H1 (cell line): ENCODE results near the gene GOSR1. TPM values are rescaled to one million over a fixed set of nuclear protein-coding genes. Genes with fewer than 3 reads are reported as not detected.
"Not testable (repeated sequence)": the region's sequence is repeated elsewhere in the genome, so short reads cannot be mapped to it uniquely, and the experiment has no call there.

Experiments used
- CTCF ChIA-PET: fragments of 300-600 bp; sonication (Branson Sonifier 250); formaldehyde crosslinking; loops from one replicate; lab custom pipeline; 2021; ENCODE audit not compliant: partially characterized antibody; lab: Charles Lee
- POLR2A ChIA-PET: fragments of 300-600 bp; sonication (Branson Sonifier 250); formaldehyde crosslinking; loops from one replicate; lab custom pipeline; 2021; ENCODE audit warnings: inconsistent platforms; ENCODE audit not compliant: partially characterized antibody; lab: Charles Lee
- DNase-seq, 2 experiments: peaks; one replicate each; pipeline versions ENCODE4 v3.0.0 to v3.0.0-alpha.2; 2010 to 2022; ENCODE audit warnings: low spot score in 2 of 2, low read depth in 1 of 2, mixed read lengths in 1 of 2
- FAIRE-seq: peaks from 2 replicates; lab custom pipeline; 2011; peaks lifted over from hg19 to GRCh38; lab: Jason Lieb, UNC
- H2AFZ ChIP-seq: 2 replicates; pipeline ENCODE4 v1.8.1; 2012; ENCODE audit warnings: low read length, inconsistent platforms
- H2AK5ac ChIP-seq: 2 replicates; pipeline ENCODE4 v1.6.1; 2013; ENCODE audit warnings: low read depth, low read length
- H2BK120ac ChIP-seq: replicated peaks from 2 replicates; pipeline ENCODE3; 2013; ENCODE audit warnings: low read depth, low read length, inconsistent platforms
- H2BK12ac ChIP-seq: 2 replicates; pipeline ENCODE4 v1.6.1; 2013; ENCODE audit warnings: low read depth, low read length
- H2BK15ac ChIP-seq: 2 replicates; pipeline ENCODE4 v1.6.1; 2013; ENCODE audit warnings: low read length
- H2BK20ac ChIP-seq: 2 replicates; pipeline ENCODE4 v1.6.1; 2013; ENCODE audit warnings: low read length
- H2BK5ac ChIP-seq: 2 replicates; pipeline ENCODE4 v1.6.1; 2013; ENCODE audit warnings: low read depth, low read length
- H3K14ac ChIP-seq: 2 replicates; pipeline ENCODE4 v1.6.1; 2013; ENCODE audit warnings: inconsistent platforms; ENCODE audit not compliant: insufficient read length
- H3K18ac ChIP-seq: 2 replicates; pipeline ENCODE4 v1.6.1; 2013; ENCODE audit warnings: low read length; ENCODE audit errors: extremely low read depth
- H3K23ac ChIP-seq: 2 replicates; pipeline ENCODE4 v1.6.1; 2013; ENCODE audit warnings: inconsistent platforms; ENCODE audit not compliant: insufficient read length
- H3K23me2 ChIP-seq: 2 replicates; pipeline ENCODE4 v1.6.1; 2013; ENCODE audit warnings: low read depth, low read length
- H3K27ac ChIP-seq: 2 replicates; pipeline ENCODE4 v1.6.1; 2011; ENCODE audit warnings: low read depth, low read length, inconsistent platforms
- H3K27me3 ChIP-seq, 4 experiments: replicated peaks in 1 of 4; 1 replicate in 1 of 4; 2 replicates in 3 of 4; pipeline versions ENCODE4 v1.6.1 to v1.8.1; 2011 to 2013; ENCODE audit warnings: low read length in 3 of 4, mild to moderate bottlenecking in 3 of 4, inconsistent platforms in 2 of 4, mixed read lengths in 2 of 4, moderate library complexity in 1 of 4; ENCODE audit not compliant: control insufficient read depth in 3 of 4, insufficient read depth in 3 of 4; ENCODE audit errors: extremely low read depth in 1 of 4
- H3K36me3 ChIP-seq, 4 experiments: 2 replicates each; pipeline versions ENCODE4 v1.6.1 to v1.8.1; 2011 to 2013; ENCODE audit warnings: mild to moderate bottlenecking in 4 of 4, low read length in 3 of 4, moderate library complexity in 2 of 4, control low read depth in 1 of 4, inconsistent platforms in 1 of 4; ENCODE audit not compliant: insufficient read depth in 4 of 4, control insufficient read depth in 2 of 4
- H3K4ac ChIP-seq: replicated peaks from 2 replicates; pipeline ENCODE3; 2013; ENCODE audit warnings: low read length, low read depth, mixed read lengths, inconsistent platforms; ENCODE audit not compliant: insufficient read length
- H3K4me1 ChIP-seq, 4 experiments: replicated peaks in 1 of 4; 1 replicate in 1 of 4; 2 replicates in 3 of 4; pipeline versions ENCODE4 v1.6.1 to v1.8.1; 2011 to 2013; ENCODE audit warnings: low read length in 3 of 4, inconsistent platforms in 2 of 4, mixed read lengths in 1 of 4; ENCODE audit not compliant: insufficient read depth in 4 of 4, control insufficient read depth in 3 of 4
- H3K4me2 ChIP-seq, 2 experiments: 2 replicates each; pipeline versions ENCODE4 v1.6.1 to v1.8.1; 2011 to 2013; ENCODE audit warnings: low read depth in 2 of 2, low read length in 2 of 2, control low read depth in 1 of 2, inconsistent platforms in 1 of 2, mild to moderate bottlenecking in 1 of 2; ENCODE audit not compliant: insufficient read depth in 1 of 2
- H3K4me3 ChIP-seq, 4 experiments: fragments of 200-600, 300-600 bp in 1 of 4; sonication (generic), shearing (Covaris generic), sonication (Bioruptor Twin) in 1 of 4; 2 replicates each; pipeline versions ENCODE4 v1.5.1 to v1.8.1; 2011 to 2016; ENCODE audit warnings: low read length in 4 of 4, low read depth in 3 of 4, control low read depth in 2 of 4, inconsistent platforms in 2 of 4, mild to moderate bottlenecking in 2 of 4, mixed read lengths in 1 of 4, moderate library complexity in 1 of 4; ENCODE audit not compliant: insufficient read depth in 2 of 4; ENCODE audit errors: extremely low read depth in 1 of 4
- H3K56ac ChIP-seq: replicated peaks from 2 replicates; pipeline ENCODE3; 2013; ENCODE audit warnings: low read depth, mild to moderate bottlenecking, mixed read lengths, low read length, inconsistent platforms; ENCODE audit not compliant: insufficient read length
- H3K79me1 ChIP-seq: 2 replicates; pipeline ENCODE4 v1.6.1; 2013; ENCODE audit warnings: low read depth, low read length, control low read depth
- H3K79me2 ChIP-seq, 2 experiments: 2 replicates each; pipeline versions ENCODE4 v1.6.1 to v1.8.1; 2012 to 2013; ENCODE audit warnings: low read length in 2 of 2, mild to moderate bottlenecking in 2 of 2, inconsistent platforms in 1 of 2; ENCODE audit not compliant: insufficient read depth in 2 of 2, control insufficient read depth in 1 of 2
- H3K9ac ChIP-seq, 4 experiments: replicated peaks in 1 of 4; 1 replicate in 1 of 4; 2 replicates in 3 of 4; pipeline versions ENCODE4 v1.6.1 to v1.8.1; 2011 to 2013; ENCODE audit warnings: low read depth in 3 of 4, low read length in 3 of 4, control low read depth in 2 of 4, mild to moderate bottlenecking in 2 of 4, moderate library complexity in 2 of 4, inconsistent platforms in 1 of 4; ENCODE audit errors: extremely low read depth in 1 of 4
- H3K9me3 ChIP-seq, 2 experiments: 2 replicates each; pipeline versions ENCODE4 v1.6.1 to v1.8.1; 2012 to 2013; ENCODE audit warnings: mild to moderate bottlenecking in 2 of 2, moderate library complexity in 2 of 2, control low read depth in 1 of 2, inconsistent platforms in 1 of 2, low read depth in 1 of 2, low read length in 1 of 2, mixed read lengths in 1 of 2; ENCODE audit not compliant: insufficient read depth in 2 of 2
- H4K20me1 ChIP-seq, 2 experiments: replicated peaks in 1 of 2; 2 replicates each; pipeline versions ENCODE3 to v1.8.1; 2011 to 2013; ENCODE audit warnings: inconsistent platforms in 2 of 2, low read length in 2 of 2, mild to moderate bottlenecking in 1 of 2; ENCODE audit not compliant: insufficient read depth in 2 of 2, control insufficient read depth in 1 of 2
- H4K5ac ChIP-seq: 2 replicates; pipeline ENCODE4 v1.6.1; 2013; ENCODE audit warnings: low read length, low read depth, mixed read lengths, inconsistent platforms; ENCODE audit not compliant: insufficient read length
- H4K8ac ChIP-seq: 2 replicates; pipeline ENCODE4 v1.8.0; 2013; ENCODE audit warnings: mild to moderate bottlenecking, moderate library complexity, low read length, inconsistent platforms; ENCODE audit not compliant: insufficient read depth; ENCODE audit errors: extremely low read depth
- H4K91ac ChIP-seq: replicated peaks from 2 replicates; pipeline ENCODE3; 2013; ENCODE audit warnings: low read length, mixed read lengths, inconsistent platforms; ENCODE audit not compliant: insufficient read length
- CTCF ChIP-seq, 3 experiments: IDR thresholded peaks; 1 replicate in 2 of 3; 2 replicates in 1 of 3; pipeline versions ENCODE4 v1.5.1 to v1.6.1; 2011; ENCODE audit warnings: low read length in 3 of 3, mild to moderate bottlenecking in 3 of 3, inconsistent platforms in 2 of 3, low read depth in 1 of 3, moderate library complexity in 1 of 3; ENCODE audit not compliant: insufficient read depth in 1 of 3; ENCODE audit errors: control extremely low read depth in 1 of 3
- KDM4A ChIP-seq: IDR thresholded peaks from one replicate; pipeline ENCODE4 v1.7.1; 2012; ENCODE audit warnings: low read depth, mild to moderate bottlenecking, moderate library complexity, low read length, inconsistent platforms; ENCODE audit not compliant: severe bottlenecking
- RBBP5 ChIP-seq: IDR thresholded peaks from 2 replicates; pipeline ENCODE4 v1.7.1; 2012; ENCODE audit warnings: low read depth, mild to moderate bottlenecking, inconsistent platforms, low read length, moderate library complexity, borderline replicate concordance
- WGBS, 2 experiments: shearing (Covaris generic) in 1 of 2; methylation state at CpG; one replicate each; pipeline versions ENCODE4 v1.1.6 to v1.1.7; 2013 to 2015; ENCODE audit warnings: low lambda C conversion rate in 2 of 2, mixed read lengths in 2 of 2, inconsistent platforms in 1 of 2, low coverage in 1 of 2, missing lambda C conversion rate in 1 of 2; ENCODE audit not compliant: insufficient replicate concordance in 2 of 2, insufficient coverage in 1 of 2, insufficient read length in 1 of 2; ENCODE audit errors: extremely low coverage in 1 of 2, missing lambda C conversion rate in 1 of 2; 5-methylcytosine and 5-hydroxymethylcytosine counted together
- polyA plus RNA-seq, 7 experiments: library from polyadenylated mRNA; depleted of rRNA in 3 of 7; stranded (reverse) in 5 of 7; unstranded in 2 of 7; fragments of >200 nt in 5 of 7; fragments of 200-250 nt in 2 of 7; gene quantifications; 1 replicate in 5 of 7; 2 replicates in 1 of 7; 4 replicates in 1 of 7; pipeline versions ENCODE4 v1.2.1 to v1.2.3, GENCODE V29; 2011 to 2013; ENCODE audit warnings: missing spikeins in 2 of 7, mixed read lengths in 2 of 7
- total RNA-seq: library from RNA; stranded (reverse); fragmentation: NEBNext Ultra II Directional; extraction: Animal tissue kit (Norgen Biotek cat#: 25700); gene quantifications from 2 replicates; pipeline ENCODE4 v1.2.1, GENCODE V29; 2021

The GOSR1 gene
- total and polyA plus RNA-seq, 2 of the 8 experiments (the other 6 are each of a cell fraction or from before 2014, with no cell fraction given): 9.2 to 43.3 TPM

GRCh38 chr17:30550512-30551273 lies 73.5 kb downstream of the GOSR1 start (continued):
- TF ChIP-seq CTCF (IDR thresholded peaks at IDR 0.05; ENCODE audit: control extremely low read depth in 1 of 3, insufficient read depth in 1 of 3, low read depth in 1 of 3, low read length in 3 of 3) (no peak), KDM4A (no peak), RBBP5 (no peak)

DNA sequence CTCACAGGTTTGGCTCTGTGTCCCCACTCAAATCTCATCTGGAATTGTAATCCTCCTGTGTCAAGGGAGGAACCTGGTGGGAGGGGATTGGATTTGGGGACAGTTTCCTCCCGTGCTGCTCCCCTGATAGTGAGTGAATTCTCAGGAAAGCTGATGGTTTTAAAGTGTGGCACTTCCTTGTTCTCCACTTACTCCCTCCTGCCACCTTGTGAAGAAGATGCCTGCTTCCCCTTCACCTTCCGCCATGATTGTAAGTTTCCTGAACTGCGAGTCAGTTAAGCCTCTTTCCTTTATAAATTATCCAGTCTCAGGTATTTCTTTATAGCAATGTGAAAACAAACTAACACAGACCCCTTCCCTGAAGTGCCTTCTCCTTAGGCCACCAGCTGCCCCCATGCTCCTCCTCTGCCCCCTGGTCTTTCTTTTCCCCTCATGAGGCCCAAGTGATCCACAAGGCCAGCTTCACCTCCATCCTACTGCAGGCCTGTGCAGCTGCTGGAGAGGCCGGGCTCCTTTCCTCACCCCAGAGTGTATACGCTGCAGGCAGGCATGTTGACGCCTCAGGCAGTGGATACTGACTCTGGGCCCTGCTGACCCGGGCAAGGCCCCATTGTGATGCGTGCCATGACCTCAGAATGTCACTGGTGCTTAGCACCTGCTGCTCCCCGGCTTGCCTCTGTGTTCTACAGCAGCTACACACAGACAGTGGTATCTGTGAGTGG lies 74.2 kb downstream of the GOSR1 start:
- H3K23ac ChIP-seq, H3K56ac ChIP-seq, H3K4me1 ChIP-seq, CTCF ChIA-PET, H2BK15ac ChIP-seq, H2BK5ac ChIP-seq, H2BK20ac ChIP-seq, H3K23me2 ChIP-seq, FAIRE-seq, H3K9ac ChIP-seq, H3K9me3 ChIP-seq, H3K4me3 ChIP-seq, H3K14ac ChIP-seq, H2BK12ac ChIP-seq, H3K27me3 ChIP-seq, H3K4ac ChIP-seq, H3K79me1 ChIP-seq, H3K36me3 ChIP-seq, H3K18ac ChIP-seq, H4K5ac ChIP-seq, H4K8ac ChIP-seq, H3K27ac ChIP-seq, H2AK5ac ChIP-seq, H4K91ac ChIP-seq, H3K4me2 ChIP-seq, H2AFZ ChIP-seq, H4K20me1 ChIP-seq, H3K79me2 ChIP-seq, H2BK120ac ChIP-seq: not testable (repeated sequence)
- DNase-seq: peak in 1 of 2 experiments; percentile 44
- POLR2A ChIA-PET: interaction anchor here (1.0 kb wide), 1 partner anchor 9 kb away, joined by 3 read pairs; no protein-coding TSS in a partner anchor
- 79% methylated on average over 9 of the region's 9 CpGs; no CpG with 5 or more reads in 1 of the 2 experiments for WGBS, 2 experiments
